Muscle of leg (tissue), 16 donors: Measurements from ENCODE around the gene SLC22A7. TPM values are rescaled to one million over a fixed set of nuclear protein-coding genes. Genes with fewer than 3 reads are reported as not detected.

Experiments
- DNase-seq: peaks from one replicate; pipeline ENCODE4 v3.0.0; 2013
- H3K27ac ChIP-seq: one replicate; pipeline ENCODE4 v1.5.1; 2013; ENCODE audit warnings: mild to moderate bottlenecking, low read length, control low read depth
- H3K27me3 ChIP-seq: one replicate; pipeline ENCODE4 v1.6.1; 2013; ENCODE audit warnings: low read length; ENCODE audit not compliant: control insufficient read depth, insufficient read depth
- H3K36me3 ChIP-seq: one replicate; pipeline ENCODE4 v1.6.1; 2013; ENCODE audit warnings: low read length; ENCODE audit not compliant: control insufficient read depth, insufficient read depth
- H3K4me1 ChIP-seq: one replicate; pipeline ENCODE4 v1.6.1; 2013; ENCODE audit warnings: low read length; ENCODE audit not compliant: control insufficient read depth, insufficient read depth
- H3K4me3 ChIP-seq: one replicate; pipeline ENCODE4 v1.5.1; 2013; ENCODE audit warnings: low read length, control low read depth
- H3K9me3 ChIP-seq: replicated peaks from 2 replicates; pipeline ENCODE4 v1.6.1; 2013; ENCODE audit warnings: low read depth, low read length; ENCODE audit not compliant: control insufficient read depth
- WGBS: methylation state at CpG from one replicate; pipeline ENCODE4 v1.1.5; 2013; ENCODE audit warnings: missing lambda C conversion rate; ENCODE audit not compliant: insufficient coverage; 5-methylcytosine and 5-hydroxymethylcytosine counted together
- long read RNA-seq, 11 donors: transcript quantifications; one replicate each; lab custom pipeline, GENCODE V29; 2026
- polyA plus RNA-seq, 8 donors: library from polyadenylated mRNA; unstranded; fragments of 120-200 nt; gene quantifications; one replicate each; pipeline versions ENCODE4 v1.2.1 to v1.2.3, GENCODE V29; 2013; ENCODE audit warnings: inconsistent platforms in 1 of 8, low replicate concordance in 1 of 8; ENCODE audit not compliant: insufficient read length in 8 of 8, insufficient read depth in 1 of 8
- total RNA-seq: library from RNA; stranded (reverse); fragments of 120-200 nt; gene quantifications from one replicate; pipeline ENCODE4 v1.2.4, GENCODE V29; 2013

Gene SLC22A7
- total RNA-seq = not detected
- under 1 TPM in 2 of 8 donors, not detected in 6; 0.13 to 0.53 TPM for polyA plus RNA-seq
- long read RNA-seq, donor 1 = 0 reads
- long read RNA-seq, donor 2 = 0 reads
- long read RNA-seq, donor 3 = 0 reads
- long read RNA-seq, donor 4 = 0 reads
- long read RNA-seq, donor 5 = 0 reads
- long read RNA-seq, donor 6 = 0 reads
- long read RNA-seq, donor 7 = 0 reads
- long read RNA-seq, donor 8 = 0 reads
- long read RNA-seq, donor 9 = 0 reads
- long read RNA-seq, donor 10 = 0 reads
- long read RNA-seq, donor 11 = 0 reads

- DNase-seq = no peak
- WGBS = 48% methylated on average over 9 of the region's 10 CpGs
Observed at GRCh38 chr6:43297644-43298564, at the start of gene SLC22A7. Gene SLC22A7 (plus strand): TSS chr6:43298260. CDS start chr6:43298359, 99 bp downstream.

GRCh38 chr6:43248791-43249190, 49.3 kb upstream of the SLC22A7 start:
- no peaks in the 10 kb centered on the region for H3K36me3 ChIP-seq
- no peak overlapping the region for H3K27ac ChIP-seq
- H3K27me3 ChIP-seq = peaks cover 82% of the 10 kb centered on the region
- no peak for DNase-seq
- H3K4me1 ChIP-seq = peaks cover 25% of the 10 kb centered on the region
- H3K9me3 ChIP-seq = no peaks in the 10 kb centered on the region
- no peak overlapping the region for H3K4me3 ChIP-seq

More at GRCh38 chr6:43297644-43298564, at the start of gene SLC22A7:
- Histone ChIP-seq H3K27me3 (peaks cover 31% of the 10 kb centered on the region), H3K4me1 (no peaks in the 10 kb centered on the region), H3K4me3 (no peak within 1 kb of the TSS), H3K36me3 (no peaks in the 10 kb centered on the region), H3K27ac (no peak within 1 kb of the TSS), H3K9me3 (no peaks in the 10 kb centered on the region)

GRCh38 chr6:43250992-43251373, 47.1 kb upstream of the SLC22A7 start:
- peaks cover 25% of the 10 kb centered on the region for H3K4me1 ChIP-seq
- H3K9me3 ChIP-seq = no peaks in the 10 kb centered on the region
- H3K36me3 ChIP-seq = no peaks in the 10 kb centered on the region
- no CpG with 5 or more reads among the region's 8 CpGs for WGBS
- H3K4me3 ChIP-seq = no peak overlapping the region
- DNase-seq = no peak
- H3K27me3 ChIP-seq = peaks cover 60% of the 10 kb centered on the region
- no peak overlapping the region for H3K27ac ChIP-seq

- no peak for DNase-seq
- Histone ChIP-seq H3K9me3 (no peaks in the 10 kb centered on the region), H3K36me3 (no peaks in the 10 kb centered on the region), H3K4me1 (peaks cover 8% of the 10 kb centered on the region), H3K4me3 (no peak overlapping the region), H3K27ac (no peak overlapping the region), H3K27me3 (peaks cover 38% of the 10 kb centered on the region)
- 87% methylated on average over 10 of the region's 11 CpGs for WGBS
Observed at GRCh38 chr6:43253401-43253800, 44.7 kb upstream of the SLC22A7 start.

- 82% methylated on average over 15 of the region's 15 CpGs for WGBS
- Histone ChIP-seq H3K4me3 (no peak overlapping the region), H3K36me3 (no peaks in the 10 kb centered on the region), H3K27ac (no peak overlapping the region), H3K9me3 (no peaks in the 10 kb centered on the region), H3K4me1 (peaks cover 8% of the 10 kb centered on the region), H3K27me3 (peaks cover 33% of the 10 kb centered on the region)
- DNase-seq = no peak
Observed at GRCh38 chr6:43254138-43254817, 43.8 kb upstream of the SLC22A7 start.

- Histone ChIP-seq H3K4me3 (no peak overlapping the region), H3K27me3 (peaks cover 31% of the 10 kb centered on the region), H3K27ac (no peak overlapping the region), H3K36me3 (no peaks in the 10 kb centered on the region), H3K9me3 (no peaks in the 10 kb centered on the region), H3K4me1 (peaks cover 8% of the 10 kb centered on the region)
- DNase-seq = no peak
- 73% methylated on average over 8 of the region's 11 CpGs for WGBS
Observed at GRCh38 chr6:43254846-43255245, 43.2 kb upstream of the SLC22A7 start.

- Histone ChIP-seq H3K27ac (no peak overlapping the region), H3K4me1 (peaks cover 8% of the 10 kb centered on the region), H3K27me3 (peaks cover 27% of the 10 kb centered on the region), H3K36me3 (no peaks in the 10 kb centered on the region), H3K9me3 (no peaks in the 10 kb centered on the region), H3K4me3 (no peak overlapping the region)
- WGBS = 66% methylated on average over 8 of the region's 11 CpGs
- DNase-seq = no peak
Observed at GRCh38 chr6:43255408-43256054, 42.5 kb upstream of the SLC22A7 start.

- Histone ChIP-seq H3K27me3 (peaks cover 14% of the 10 kb centered on the region), H3K9me3 (no peaks in the 10 kb centered on the region), H3K4me1 (peaks cover under 1% of the 10 kb centered on the region), H3K4me3 (no peak overlapping the region), H3K27ac (no peak overlapping the region), H3K36me3 (no peaks in the 10 kb centered on the region)
- WGBS = 74% methylated on average over 5 of the region's 9 CpGs
- DNase-seq = no peak
Observed at GRCh38 chr6:43256670-43257366, 41.2 kb upstream of the SLC22A7 start.

GRCh38 chr6:43257367-43258145, 40.5 kb upstream of the SLC22A7 start:
- H3K4me1 ChIP-seq = no peaks in the 10 kb centered on the region
- WGBS = 64% methylated on average over 8 of the region's 12 CpGs
- H3K27me3 ChIP-seq = peaks cover 7% of the 10 kb centered on the region
- no peak overlapping the region for H3K27ac ChIP-seq
- no peak for DNase-seq
- no peak overlapping the region for H3K4me3 ChIP-seq
- H3K9me3 ChIP-seq = no peaks in the 10 kb centered on the region
- no peaks in the 10 kb centered on the region for H3K36me3 ChIP-seq
